HepG2 (cell line): ENCODE results near the gene COL9A3. TPM values are rescaled to one million over a fixed set of nuclear protein-coding genes. Genes with fewer than 3 reads are reported as not detected.

ENCODE experiments used
- ATAC-seq: fragments of 200-7000 bp; cut with Tn5 transposase; 3 replicates; pipeline ENCODE4 v1.9.1; 2020; ENCODE audit warnings: mild to moderate bottlenecking, moderate library complexity
- BruUV-seq: library from RNA; stranded (reverse); fragments of 400-500 nt; replicated peaks from 2 replicates; lab custom pipeline; 2021; lab: Mats Ljungman, UMichigan
- CTCF ChIA-PET: fragments of 300-600 bp; formaldehyde crosslinking; extraction: SDS; loops from one replicate; lab custom pipeline; 2021; ENCODE audit warnings: low total read pairs, inconsistent platforms, low intra/inter-chr PET ratio; lab: Yijun Ruan, JAX
- POLR2A ChIA-PET: fragments of 350-600 bp; sonication (Branson Sonifier 250); formaldehyde crosslinking; loops from one replicate; lab custom pipeline; 2020; ENCODE audit warnings: antibody characterized with exemption, inconsistent platforms; lab: Yijun Ruan, JAX
- DNase-seq: peaks from one replicate; pipeline ENCODE4 v3.0.0-alpha.2; 2015; ENCODE audit warnings: low spot score
- FAIRE-seq: peaks from 3 replicates; lab custom pipeline; 2011; peaks lifted over from hg19 to GRCh38; lab: Jason Lieb, UNC
- H2AFZ ChIP-seq: one replicate; pipeline ENCODE4 v1.6.1; 2011; ENCODE audit warnings: low read length, inconsistent platforms
- H3K27ac ChIP-seq: fragments of 300-600 bp; 3 replicates; pipeline ENCODE4 v1.8.0; 2011; ENCODE audit warnings: mixed run types, mild to moderate bottlenecking, mixed read lengths, low read length, inconsistent platforms; ENCODE audit not compliant: insufficient read depth; ENCODE audit errors: extremely low read length
- H3K27me3 ChIP-seq, 2 experiments: fragments of 200-600 bp in 1 of 2; 2 replicates in 1 of 2; 3 replicates in 1 of 2; pipeline versions ENCODE4 v1.6.0 to v1.8.0; 2011; ENCODE audit warnings: low read length in 2 of 2, mild to moderate bottlenecking in 2 of 2, moderate library complexity in 2 of 2, inconsistent platforms in 1 of 2; ENCODE audit not compliant: insufficient read depth in 2 of 2, control insufficient read depth in 1 of 2
- H3K36me3 ChIP-seq, 2 experiments: fragments of 200-600 bp in 1 of 2; replicated peaks in 1 of 2; 2 replicates in 1 of 2; 3 replicates in 1 of 2; pipeline versions ENCODE4 v1.5.1 to v1.8.0; 2011; ENCODE audit warnings: low read length in 2 of 2, inconsistent platforms in 1 of 2; ENCODE audit not compliant: insufficient read depth in 2 of 2, control insufficient read depth in 1 of 2
- H3K4me1 ChIP-seq: 2 replicates; pipeline ENCODE4 v1.5.1; 2012; ENCODE audit warnings: low read length, inconsistent platforms; ENCODE audit not compliant: insufficient read depth
- H3K4me2 ChIP-seq: 2 replicates; pipeline ENCODE4 v1.6.0; 2011; ENCODE audit warnings: low read depth, low read length, inconsistent platforms
- H3K4me3 ChIP-seq, 3 experiments: fragments of 200-600 bp in 1 of 3; sonication (generic), shearing (Covaris generic) in 1 of 3; replicated peaks in 1 of 3; 2 replicates each; pipeline ENCODE4 v1.5.1; 2011 to 2016; ENCODE audit warnings: low read length in 3 of 3, inconsistent platforms in 2 of 3, low read depth in 2 of 3, mild to moderate bottlenecking in 2 of 3, control low read depth in 1 of 3, mixed read lengths in 1 of 3; ENCODE audit not compliant: insufficient read depth in 1 of 3
- H3K79me2 ChIP-seq: one replicate; pipeline ENCODE4 v1.6.1; 2011; ENCODE audit warnings: low read length, inconsistent platforms; ENCODE audit not compliant: insufficient read depth
- H3K9ac ChIP-seq: 2 replicates; pipeline ENCODE4 v1.6.0; 2011; ENCODE audit warnings: mild to moderate bottlenecking, low read depth, low read length, inconsistent platforms; ENCODE audit not compliant: insufficient read depth
- H3K9me3 ChIP-seq: 2 replicates; pipeline ENCODE4 v1.5.1; 2012; ENCODE audit warnings: mild to moderate bottlenecking, low read length
- H4K20me1 ChIP-seq: 2 replicates; pipeline ENCODE4 v1.6.0; 2011; ENCODE audit warnings: inconsistent platforms, mild to moderate bottlenecking, low read length, moderate library complexity; ENCODE audit not compliant: insufficient read depth
- AGO2 ChIP-seq: fragments of 200-400 bp; formaldehyde crosslinking; optimal IDR thresholded peaks from 2 replicates; pipeline ENCODE3; 2017; ENCODE audit warnings: mild to moderate bottlenecking, low read depth, low read length, moderate library complexity
- FUBP1 ChIP-seq: sonication (generic); formaldehyde crosslinking; IDR thresholded peaks from 2 replicates; pipeline ENCODE4 v1.5.1; 2020; ENCODE audit warnings: missing genetic modification reagents, mild to moderate bottlenecking, borderline replicate concordance
- HOXA3 ChIP-seq: sonication (generic); formaldehyde crosslinking; IDR thresholded peaks from 2 replicates; pipeline ENCODE4 v1.5.0; 2020; ENCODE audit warnings: missing genetic modification reagents
- IKZF5 ChIP-seq: IDR thresholded peaks from 2 replicates; pipeline ENCODE4 v1.6.1; 2018; ENCODE audit warnings: missing genetic modification reagents, mild to moderate bottlenecking, missing compliant biosample characterization
- KDM5B ChIP-seq: sonication (generic); formaldehyde crosslinking; IDR thresholded peaks from 2 replicates; pipeline ENCODE4 v1.4.0; 2020; ENCODE audit warnings: missing genetic modification reagents, mild to moderate bottlenecking, borderline replicate concordance
- NFKB2 ChIP-seq: sonication (generic); formaldehyde crosslinking; IDR thresholded peaks from 2 replicates; pipeline ENCODE4 v1.4.0; 2020; ENCODE audit warnings: missing genetic modification reagents, borderline replicate concordance
- RBFOX2 ChIP-seq: fragments of 200-400 bp; formaldehyde crosslinking; IDR thresholded peaks from 2 replicates; pipeline ENCODE4 v1.6.1; 2017; ENCODE audit warnings: low read depth, mild to moderate bottlenecking, low read length
- ZBTB38 ChIP-seq: sonication (generic); formaldehyde crosslinking; IDR thresholded peaks from 2 replicates; pipeline ENCODE4 v1.5.1; 2020; ENCODE audit warnings: mild to moderate bottlenecking, missing genetic modification reagents
- ZNF253 ChIP-seq: sonication (generic); formaldehyde crosslinking; IDR thresholded peaks from 2 replicates; pipeline ENCODE4 v1.8.0; 2022; ENCODE audit warnings: mild to moderate bottlenecking, missing genetic modification reagents, borderline replicate concordance
- WGBS: methylation state at CpG from one replicate; pipeline ENCODE4 v1.1.6; 2017; ENCODE audit warnings: low lambda C conversion rate; 5-methylcytosine and 5-hydroxymethylcytosine counted together
- in situ Hi-C: cut with HindIII; loops from 2 replicates; pipeline ENCODE4 v1.10.0; 2017; ENCODE audit warnings: low pct_unique_long_range_greater_than_20kb; ENCODE audit not compliant: extremely low pct_ligation_motif_present
- intact Hi-C: fragments of 100-400 bp; cut with micrococcal nuclease; formaldehyde crosslinking; loops from one replicate; pipeline ENCODE4 v1.10.0; 2022; ENCODE audit not compliant: unreplicated experiment
- polyA plus RNA-seq, 8 experiments: library from polyadenylated mRNA; depleted of rRNA in 3 of 8; stranded (reverse) in 7 of 8; unstranded in 1 of 8; fragments of >200 nt; fragmentation: Illumina TruSeq in 4 of 8; extraction: Trizol in 4 of 8; gene quantifications; 2 replicates each; pipeline versions ENCODE4 v1.2.1 to v1.2.3, GENCODE V29; 2011 to 2016; ENCODE audit warnings: low read depth in 4 of 8, missing spikeins in 1 of 8, mixed read lengths in 1 of 8; ENCODE audit not compliant: insufficient read depth in 1 of 8
- total RNA-seq, 5 experiments: library from RNA; depleted of rRNA; stranded (reverse); fragments of >200 nt; fragmentation: Illumina TruSeq; extraction: Trizol; gene quantifications; 2 replicates each; pipeline ENCODE4 v1.2.3, GENCODE V29; 2016; ENCODE audit warnings: low read depth in 1 of 5

Gene COL9A3
- total and polyA plus RNA-seq, 2 of the 13 experiments (the other 11 are each of a cell fraction or from before 2014, with no cell fraction given) = 155 to 204 TPM

GRCh38 chr20:62799036-62799435 is 17.8 kb upstream of the COL9A3 start:
- H3K9me3 ChIP-seq = no peaks in the 10 kb centered on the region

GRCh38 chr20:62799459-62799858 is 17.4 kb upstream of the COL9A3 start:
- Histone ChIP-seq H3K4me3 (no peak overlapping the region), H3K79me2 (peaks cover 8% of the 10 kb centered on the region), H3K4me1 (peaks cover 36% of the 10 kb centered on the region), H2AFZ (no peak overlapping the region), H4K20me1 (peaks cover 5% of the 10 kb centered on the region; the same call in 1 of the 2 replicates), H3K36me3 (peaks cover 27 to 36% of the 10 kb centered on the region in 2 experiments), H3K27me3 (no peaks in the 10 kb centered on the region), H3K27ac (no peak overlapping the region), H3K4me2 (no peak overlapping the region), H3K9ac (no peak overlapping the region), H3K9me3 (no peaks in the 10 kb centered on the region)
- FAIRE-seq (no peak), DNase-seq (no peak), ATAC-seq (no peak)
- BruUV-seq = TSS peak; percentile 44
- WGBS = 98% methylated on average over 19 of the region's 19 CpGs
- ChIA-PET POLR2A (no interaction called here), CTCF (interaction anchor here (0.8 kb wide), 1 partner anchor 9 kb away, joined by 3 read pairs; no protein-coding TSS in a partner anchor)
- TF ChIP-seq KDM5B (CRISPR knock-in tag) (no peak), ZBTB38 (CRISPR knock-in tag) (no peak; the same call in 1 of the 2 replicates), HOXA3 (CRISPR knock-in tag) (peak; percentile 16; the same call in 1 of the 2 replicates), IKZF5 (CRISPR knock-in tag) (no peak), RBFOX2 (peak; percentile 65), NFKB2 (0 out of 2 replicates have a peak, but pooled peaks have one; percentile 25), AGO2 (peak; percentile 79), FUBP1 (CRISPR knock-in tag) (no peak)
- in situ Hi-C loops = loop anchor here (25.0 kb wide), 1 partner anchor 287 kb away; no protein-coding TSS in a partner anchor
- intact Hi-C loops = loop anchor here (10.0 kb wide), 1 partner anchor 425 kb away; no protein-coding TSS in a partner anchor

More at GRCh38 chr20:62799036-62799435, 17.8 kb upstream of the COL9A3 start:
- no peak for TF ChIP-seq ZNF253 (CRISPR knock-in tag)
- peak; percentile 76 for TF ChIP-seq AGO2
- TF ChIP-seq, all 625 proteins: peak for 1
- FAIRE-seq = no peak
- in situ Hi-C loops (loop anchor here (25.0 kb wide), 1 partner anchor 287 kb away; no protein-coding TSS in a partner anchor), intact Hi-C loops (loop anchor here (10.0 kb wide), 1 partner anchor 424 kb away; no protein-coding TSS in a partner anchor)
- H3K4me3 ChIP-seq = no peak overlapping the region
- no peak overlapping the region for H2AFZ ChIP-seq
- 95% methylated on average over 7 of the region's 8 CpGs for WGBS
- ChIA-PET POLR2A (interaction anchor here (0.8 kb wide), 1 partner anchor 24 kb away, joined by 4 read pairs; no protein-coding TSS in a partner anchor), CTCF (no interaction called here)
- no peak for DNase-seq
- no TSS peak for BruUV-seq
- peaks cover 8% of the 10 kb centered on the region for H3K79me2 ChIP-seq
- H3K36me3 ChIP-seq = peaks cover 27 to 36% of the 10 kb centered on the region in 2 experiments
- H3K4me2 ChIP-seq = no peak overlapping the region
- H4K20me1 ChIP-seq = peaks cover 5% of the 10 kb centered on the region; the same call in 1 of the 2 replicates
- H3K4me1 ChIP-seq = peaks cover 32% of the 10 kb centered on the region
- no peaks in the 10 kb centered on the region for H3K27me3 ChIP-seq
- no peak overlapping the region for H3K27ac ChIP-seq
- no peak for ATAC-seq
- no peak overlapping the region for H3K9ac ChIP-seq
